NCI-H2029 (cell line): Measurements from ENCODE around the gene ANKRD40.
"Not testable (repeated sequence)": the region's sequence is repeated elsewhere in the genome, so short reads cannot be mapped to it uniquely, and the experiment has no call there.

Source experiments
- DNase-seq: peaks from one replicate; lab custom pipeline; 2025; lab: John Stamatoyannopoulos, UW

ANKRD40 gene

GRCh38 chr17:50685691-50686493 is 21.8 kb downstream of the ANKRD40 start:
- DNase-seq, result no peak

- no peak for DNase-seq
Observed at GRCh38 chr17:50685334-50685665, 22.4 kb downstream of the ANKRD40 start.

- DNase-seq, result peak; percentile 43
Observed at GRCh38 chr17:50684612-50685333, 22.9 kb downstream of the ANKRD40 start.

- DNase-seq, result no peak
Observed at GRCh38 chr17:50684288-50684611, 23.5 kb downstream of the ANKRD40 start.

GRCh38 chr17:50683434-50684287 is 24.1 kb downstream of the ANKRD40 start:
- no peak for DNase-seq

DNA sequence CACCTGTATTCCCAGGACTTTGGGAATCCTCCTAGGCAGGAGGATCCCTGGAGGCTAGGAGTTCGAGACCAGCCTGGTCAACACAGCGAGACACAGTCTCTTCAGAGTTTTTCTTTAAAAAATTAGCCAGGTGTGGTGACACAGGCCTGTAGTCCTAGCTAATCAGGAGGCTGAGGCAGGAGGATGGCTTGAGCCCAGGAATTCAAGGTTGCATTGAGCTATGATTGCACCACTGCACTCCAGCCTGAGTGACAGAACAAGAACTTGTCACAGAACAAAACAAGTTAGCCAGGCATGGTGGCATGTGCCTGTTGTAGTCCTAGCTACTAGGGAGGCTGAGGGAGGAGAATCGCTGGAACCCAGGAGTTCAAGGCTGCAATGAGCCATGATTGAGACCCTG is 24.8 kb downstream of the ANKRD40 start:
- DNase-seq, result no peak

- DNase-seq, result no peak
Observed at GRCh38 chr17:50682441-50682840, 25.3 kb downstream of the ANKRD40 start.

- DNase-seq, result no peak
Observed at GRCh38 chr17:50681263-50682200, 26.2 kb downstream of the ANKRD40 start.

DNA sequence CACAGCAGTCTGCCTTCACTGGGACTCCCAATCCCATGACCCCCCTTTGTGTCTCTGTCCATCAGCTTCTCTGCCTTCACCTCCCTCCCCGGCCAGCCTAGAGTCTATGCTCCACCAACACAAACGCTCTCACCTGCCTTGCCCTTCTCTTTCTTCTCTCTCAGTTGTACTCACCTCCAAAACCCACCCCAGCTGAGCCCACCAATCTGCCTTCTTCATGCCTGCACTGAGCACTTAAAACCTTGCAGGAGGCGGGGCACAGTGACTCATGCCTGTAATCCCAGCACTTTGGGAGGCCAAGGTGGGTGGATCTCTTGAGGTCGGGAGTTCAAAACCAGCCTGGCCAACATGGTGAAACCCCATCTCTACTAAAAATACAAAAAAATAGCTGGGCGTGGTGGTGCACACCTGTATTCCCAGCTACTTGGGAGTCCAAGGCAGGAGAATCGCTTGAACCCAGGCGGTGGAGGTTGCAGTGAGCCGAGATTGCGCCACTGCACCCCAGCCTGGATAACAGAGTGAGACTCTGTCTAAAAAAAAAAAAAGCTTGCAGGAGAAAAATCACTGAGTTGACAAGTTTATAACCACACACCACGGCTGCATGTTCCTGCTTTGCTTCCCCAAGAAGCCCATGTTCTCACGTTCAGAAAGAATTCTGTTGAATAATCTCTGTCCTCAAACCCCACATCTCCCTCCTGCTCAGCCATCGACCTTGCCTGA is 27.0 kb downstream of the ANKRD40 start:
- not testable (repeated sequence) for DNase-seq

DNA sequence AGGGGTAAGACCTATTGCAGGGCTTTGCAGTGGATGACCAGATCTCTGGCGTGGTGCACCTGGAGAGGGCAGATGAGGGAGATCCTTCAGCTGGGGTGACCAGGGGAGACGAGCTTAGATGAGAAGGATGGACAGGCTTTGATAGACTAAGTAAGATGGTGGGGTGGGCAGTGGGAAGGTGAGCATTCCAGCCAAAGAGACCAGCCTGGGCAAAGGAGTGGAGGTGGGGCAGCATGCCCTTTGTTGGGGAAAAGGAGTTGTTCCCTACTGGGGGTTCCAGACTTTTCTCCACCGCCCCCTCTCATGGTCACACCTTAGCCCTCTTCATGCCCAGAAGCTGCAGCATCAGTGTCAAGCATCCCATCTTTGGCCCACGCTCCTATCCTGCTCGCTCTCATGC is 27.6 kb downstream of the ANKRD40 start:
- DNase-seq, result no peak

DNA sequence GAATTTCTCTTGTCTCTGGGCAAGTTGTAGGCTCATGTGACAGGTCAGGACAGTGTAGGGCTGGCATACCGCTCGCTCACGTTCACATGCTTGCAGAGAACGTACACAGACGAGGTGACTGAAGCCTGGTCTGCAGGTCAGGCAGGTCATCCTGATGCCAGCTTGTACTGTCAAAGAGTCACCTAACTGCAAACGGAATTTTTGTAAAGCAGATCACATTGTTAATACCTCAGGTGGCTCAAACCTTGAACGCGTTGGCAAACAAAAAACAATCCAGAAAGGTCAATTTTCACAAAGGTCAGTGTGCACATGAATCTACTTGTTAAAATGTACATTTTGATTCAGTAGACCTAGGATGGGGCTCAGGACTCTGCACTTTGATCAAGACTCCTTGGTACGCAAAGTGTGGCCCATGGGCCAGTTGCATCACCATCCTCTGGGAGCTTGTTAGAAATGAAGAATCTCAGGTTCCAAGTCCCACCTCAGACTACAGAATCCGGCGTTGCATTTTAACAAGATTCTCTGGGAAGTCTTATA is 28.6 kb downstream of the ANKRD40 start:
- DNase-seq, result no peak

DNA sequence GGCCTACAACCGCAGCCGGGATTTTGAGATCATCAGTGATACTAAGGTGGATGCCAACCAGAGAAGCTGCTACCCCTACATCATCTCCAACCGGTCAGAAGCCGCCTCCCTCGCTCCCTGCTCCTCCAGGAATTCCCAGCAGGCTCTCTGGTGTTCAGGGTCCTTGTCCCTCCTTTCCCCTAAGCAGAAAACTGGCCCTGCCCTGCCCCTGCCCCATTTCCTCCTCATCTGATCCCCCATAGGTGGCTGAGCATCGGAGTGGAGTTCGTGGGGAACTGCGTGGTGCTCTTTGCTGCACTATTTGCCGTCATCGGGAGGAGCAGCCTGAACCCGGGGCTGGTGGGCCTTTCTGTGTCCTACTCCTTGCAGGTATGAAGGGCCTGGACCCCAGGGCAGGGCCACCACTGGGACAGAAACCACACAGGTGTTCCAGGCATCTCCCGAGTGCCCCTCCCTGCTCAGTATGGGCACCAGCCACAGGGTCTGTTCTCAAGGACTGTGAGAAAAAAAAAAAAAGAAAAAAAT is 29.8 kb downstream of the ANKRD40 start:
- no peak for DNase-seq

GRCh38 chr17:50676065-50676975 is 31.4 kb downstream of the ANKRD40 start:
- no peak for DNase-seq

DNA sequence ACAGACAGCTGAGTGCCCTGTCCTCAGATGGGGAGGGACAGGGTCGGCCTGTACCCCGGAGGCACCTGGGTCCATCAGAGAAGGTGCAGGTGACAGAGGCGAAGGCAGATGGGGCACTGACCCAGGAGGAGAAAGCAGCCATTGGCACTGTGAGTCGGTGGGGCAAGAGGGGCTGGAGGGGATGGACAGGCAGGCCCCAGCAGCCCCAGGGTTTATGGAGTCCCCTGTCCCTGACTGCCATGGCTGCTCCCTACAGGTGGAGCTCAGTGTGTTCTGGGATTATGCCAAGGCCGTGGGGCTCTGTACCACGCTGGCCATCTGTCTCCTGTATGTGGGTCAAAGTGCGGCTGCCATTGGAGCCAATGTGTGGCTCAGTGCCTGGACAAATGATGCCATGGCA is 32.1 kb downstream of the ANKRD40 start:
- no peak for DNase-seq

DNA sequence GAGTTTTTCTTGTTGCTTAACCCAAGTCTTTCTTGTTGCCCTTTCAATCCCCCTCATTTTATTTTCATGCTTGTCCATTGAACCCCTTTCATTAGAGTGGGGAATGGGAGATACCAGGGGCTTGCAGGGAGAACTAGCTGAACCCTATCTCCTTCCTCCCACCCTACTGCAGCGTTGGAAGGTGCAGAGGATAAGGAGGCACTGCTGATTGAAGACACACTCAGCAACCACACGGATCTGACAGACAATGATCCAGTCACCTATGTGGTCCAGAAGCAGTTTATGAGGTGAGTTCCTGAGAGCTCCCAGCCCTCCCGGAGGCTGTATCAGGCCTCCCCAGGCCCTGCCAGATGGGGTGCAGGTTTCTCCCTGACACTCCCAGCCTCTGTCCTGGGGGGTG is 32.5 kb downstream of the ANKRD40 start:
- DNase-seq, result no peak

DNA sequence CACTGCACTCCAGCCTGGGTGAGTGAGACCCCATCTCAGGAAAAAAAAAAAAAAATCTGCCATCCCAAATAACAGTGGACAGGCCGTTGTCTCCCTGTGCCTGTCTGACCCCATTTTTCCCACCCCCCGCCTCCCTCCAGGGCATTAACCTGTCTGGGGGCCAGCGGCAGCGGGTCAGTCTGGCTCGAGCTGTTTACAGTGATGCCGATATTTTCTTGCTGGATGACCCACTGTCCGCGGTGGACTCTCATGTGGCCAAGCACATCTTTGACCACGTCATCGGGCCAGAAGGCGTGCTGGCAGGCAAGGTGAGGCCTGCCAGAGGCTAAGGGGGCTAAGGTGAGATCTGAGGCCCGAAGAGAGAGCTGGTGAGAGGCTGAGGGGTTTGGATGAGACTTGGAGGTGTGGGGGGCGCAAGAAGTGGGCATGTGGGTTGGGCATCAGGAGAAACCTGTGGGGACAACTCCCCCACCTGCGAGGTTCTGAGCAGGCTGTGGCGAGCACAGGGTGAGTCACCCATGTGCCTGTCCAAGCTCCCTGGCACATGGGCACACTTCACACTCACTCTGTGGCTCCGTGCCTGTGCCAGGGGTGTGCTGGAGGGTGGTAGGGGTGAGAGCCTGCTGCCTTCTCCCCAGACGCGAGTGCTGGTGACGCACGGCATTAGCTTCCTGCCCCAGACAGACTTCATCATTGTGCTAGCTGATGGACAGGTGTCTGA is 34.7 kb downstream of the ANKRD40 start:
- DNase-seq, result no peak

- DNase-seq, result no peak
Observed at GRCh38 chr17:50672071-50672470, 35.6 kb downstream of the ANKRD40 start.

- DNase-seq, result no peak
Observed at GRCh38 chr17:50668838-50669581, 38.7 kb downstream of the ANKRD40 start.
